ENCODE measurements around the gene MID1IP1.

GRCh38 chrX:38848671-38849455, 47.6 kb downstream of the MID1IP1 start:
- TF ChIP-seq CTCF (IDR thresholded peaks at IDR 0.05; ENCODE audit: low read depth, low read length, poor library complexity, severe bottlenecking) (no peak), EZH2phosphoT487 (IDR thresholded peaks at IDR 0.05; ENCODE audit: borderline replicate concordance, low read length) (no peak)

Data from DOHH2 (cell line).